GM21737 (cell line): ENCODE results near the gene GSTP1.
"Not testable (repeated sequence)": the region's sequence is repeated elsewhere in the genome, so short reads cannot be mapped to it uniquely, and the experiment has no call there.

Experiments used
- ATAC-seq: cut with Tn5 transposase; IDR thresholded peaks from one replicate; pipeline ENCODE4 v1.9.1; 2021; ENCODE audit warnings: mild to moderate bottlenecking, moderate library complexity; ENCODE audit not compliant: unreplicated experiment

Gene GSTP1

GRCh38 chr11:67583247-67584204 is at the start of gene GSTP1:
Gene GSTP1 (plus strand): TSS chr11:67583812. CDS start chr11:67583844, 32 bp downstream.
- peak; percentile 57 for ATAC-seq

- no peak for ATAC-seq
Observed at GRCh38 chr11:67534070-67534679, 49.4 kb upstream of the GSTP1 start.

GRCh38 chr11:67535561-67535960 is 48.1 kb upstream of the GSTP1 start:
- ATAC-seq, result no peak

GRCh38 chr11:67538306-67538705 is 45.3 kb upstream of the GSTP1 start:
- no peak for ATAC-seq

GRCh38 chr11:67538823-67539505 is 44.6 kb upstream of the GSTP1 start:
- no peak for ATAC-seq

- no peak for ATAC-seq
Observed at GRCh38 chr11:67539550-67539949, 44.1 kb upstream of the GSTP1 start.

GRCh38 chr11:67541198-67541597 is 42.4 kb upstream of the GSTP1 start:
- no peak for ATAC-seq

GRCh38 chr11:67542169-67542568 is 41.4 kb upstream of the GSTP1 start:
- no peak for ATAC-seq

- ATAC-seq, result no peak
Observed at GRCh38 chr11:67542971-67543370, 40.6 kb upstream of the GSTP1 start.

- no peak for ATAC-seq
Observed at GRCh38 chr11:67543585-67543984, 40.0 kb upstream of the GSTP1 start.

- ATAC-seq, result no peak
Observed at GRCh38 chr11:67544616-67545242, 38.9 kb upstream of the GSTP1 start.

GRCh38 chr11:67545280-67545679 is 38.3 kb upstream of the GSTP1 start:
- no peak for ATAC-seq

GRCh38 chr11:67548112-67548511 is 35.5 kb upstream of the GSTP1 start:
- ATAC-seq, result not testable (repeated sequence)

GRCh38 chr11:67548555-67549110 is 35.0 kb upstream of the GSTP1 start:
- ATAC-seq, result no peak

GRCh38 chr11:67551127-67551526 is 32.5 kb upstream of the GSTP1 start:
- no peak for ATAC-seq

- not testable (repeated sequence) for ATAC-seq
Observed at GRCh38 chr11:67551697-67552096, 31.9 kb upstream of the GSTP1 start.

GRCh38 chr11:67556244-67556643 is 27.4 kb upstream of the GSTP1 start:
- no peak for ATAC-seq

GRCh38 chr11:67558084-67558772 is 25.4 kb upstream of the GSTP1 start:
- ATAC-seq, result no peak

- ATAC-seq, result peak; percentile 61
Observed at GRCh38 chr11:67561971-67562619, 21.5 kb upstream of the GSTP1 start.
